K562 (cell line): ENCODE data around the gene ZFR2. TPM values are rescaled to one million over a fixed set of nuclear protein-coding genes. Genes with fewer than 3 reads are reported as not detected.
"Not testable (repeated sequence)": the region's sequence is repeated elsewhere in the genome, so short reads cannot be mapped to it uniquely, and the experiment has no call there.

Experiments
- ATAC-seq: fragments of 200-7000 bp; cut with Tn5 transposase; 3 replicates; pipeline ENCODE4 v1.9.1; 2020; ENCODE audit warnings: moderate library complexity
- BruUV-seq: library from RNA; stranded (reverse); fragments of 400-500 nt; replicated peaks from 2 replicates; lab custom pipeline; 2021; lab: Mats Ljungman, UMichigan
- CTCF ChIA-PET: fragments of 300-600 bp; formaldehyde crosslinking; extraction: SDS; loops from one replicate; lab custom pipeline; 2021; ENCODE audit warnings: low intra/inter-chr PET ratio; lab: Yijun Ruan, JAX
- POLR2A ChIA-PET: fragments of 300-600, 350-650 bp; sonication (Branson Sonifier 250); formaldehyde crosslinking; extraction: SDS; loops from one replicate; lab custom pipeline; 2021; ENCODE audit warnings: antibody characterized with exemption, inconsistent platforms; lab: Yijun Ruan, JAX
- DNase-seq, 4 experiments: peaks; one replicate each; pipeline versions ENCODE4 v3.0.0 to v3.0.0-alpha.2; 2011 to 2018; ENCODE audit warnings: low spot score in 3 of 4, mixed read lengths in 3 of 4; ENCODE audit errors: extremely low read depth in 1 of 4
- FAIRE-seq: peaks from 2 replicates; lab custom pipeline; 2011; peaks lifted over from hg19 to GRCh38; lab: Jason Lieb, UNC
- H2AFZ ChIP-seq: 2 replicates; pipeline ENCODE4 v1.6.0; 2011; ENCODE audit warnings: low read depth, low read length, control low read depth, inconsistent platforms
- H3K27ac ChIP-seq: fragments of 200-600 bp; 3 replicates; pipeline ENCODE4 v1.8.0; 2011; ENCODE audit warnings: low read depth, mild to moderate bottlenecking, control low read depth, inconsistent platforms, low read length, moderate library complexity, mixed read lengths; ENCODE audit errors: extremely low read depth
- H3K27me3 ChIP-seq, 2 experiments: fragments of 300-600 bp in 1 of 2; 2 replicates in 1 of 2; 3 replicates in 1 of 2; pipeline versions ENCODE4 v1.6.0 to v1.8.0; 2011; ENCODE audit warnings: inconsistent platforms in 2 of 2, low read length in 2 of 2, mild to moderate bottlenecking in 1 of 2, mixed read lengths in 1 of 2, moderate library complexity in 1 of 2; ENCODE audit not compliant: control insufficient read depth in 2 of 2, insufficient read depth in 2 of 2
- H3K36me3 ChIP-seq: fragments of 300-600 bp; 3 replicates; pipeline ENCODE4 v1.8.0; 2011; ENCODE audit warnings: mild to moderate bottlenecking, low read length, inconsistent platforms; ENCODE audit not compliant: control insufficient read depth, insufficient read depth
- H3K4me1 ChIP-seq, 2 experiments: fragments of 200-600 bp in 1 of 2; replicated peaks in 1 of 2; 2 replicates in 1 of 2; 3 replicates in 1 of 2; pipeline versions ENCODE4 v1.5.1 to v1.8.0; 2011; ENCODE audit warnings: inconsistent platforms in 2 of 2, low read length in 2 of 2, mild to moderate bottlenecking in 1 of 2, mixed read lengths in 1 of 2, moderate library complexity in 1 of 2; ENCODE audit not compliant: control insufficient read depth in 2 of 2, insufficient read depth in 2 of 2
- H3K4me2 ChIP-seq: 2 replicates; pipeline ENCODE4 v1.6.1; 2011; ENCODE audit warnings: low read length, control low read depth, inconsistent platforms, mixed read lengths; ENCODE audit not compliant: insufficient read depth
- H3K4me3 ChIP-seq: fragments of 200-600 bp; sonication (generic), shearing (Covaris generic); 2 replicates; pipeline ENCODE4 v1.5.1; 2016; ENCODE audit warnings: control low read depth, inconsistent platforms
- H3K79me2 ChIP-seq: fragments of 200-600 bp; 3 replicates; pipeline ENCODE4 v1.8.0; 2011; ENCODE audit warnings: low read length, inconsistent platforms; ENCODE audit not compliant: control insufficient read depth, insufficient read depth
- H3K9ac ChIP-seq, 2 experiments: 2 replicates each; pipeline versions ENCODE4 v1.6.0 to v1.6.1; 2011; ENCODE audit warnings: low read depth in 2 of 2, low read length in 2 of 2, control low read depth in 1 of 2, inconsistent platforms in 1 of 2, mild to moderate bottlenecking in 1 of 2, mixed read lengths in 1 of 2; ENCODE audit not compliant: insufficient read depth in 1 of 2
- H3K9me1 ChIP-seq: one replicate; pipeline ENCODE4 v1.6.0; 2011; ENCODE audit warnings: inconsistent platforms, mild to moderate bottlenecking, low read length, moderate library complexity; ENCODE audit not compliant: control insufficient read depth, insufficient read depth
- H3K9me3 ChIP-seq: replicated peaks from 2 replicates; pipeline ENCODE4 v1.5.1; 2011; ENCODE audit warnings: low read depth, low read length, inconsistent platforms; ENCODE audit not compliant: control insufficient read depth, insufficient read depth
- H4K20me1 ChIP-seq: replicated peaks from 2 replicates; pipeline ENCODE4 v1.6.1; 2011; ENCODE audit warnings: low read length, inconsistent platforms, mixed read lengths; ENCODE audit not compliant: control insufficient read depth, insufficient read depth
- ESRRB ChIP-seq: fragments of 250-450 bp; sonication (Bioruptor Pico); IDR thresholded peaks from 2 replicates; pipeline ENCODE4 v1.5.0; 2020; ENCODE audit warnings: mild to moderate bottlenecking, moderate library complexity, borderline replicate concordance
- HOXB6 ChIP-seq: fragments of 250-450 bp; sonication (Bioruptor Pico); IDR thresholded peaks from 2 replicates; pipeline ENCODE4 v1.5.1; 2022; ENCODE audit warnings: mild to moderate bottlenecking, borderline replicate concordance
- ILK ChIP-seq: fragments of 450-650 bp; IDR thresholded peaks from 2 replicates; pipeline ENCODE4 v1.6.1; 2016; ENCODE audit warnings: missing genetic modification characterization, low read depth, mild to moderate bottlenecking, missing compliant biosample characterization, moderate library complexity, borderline replicate concordance
- L3MBTL2 ChIP-seq: fragments of 450-650 bp; IDR thresholded peaks from 2 replicates; pipeline ENCODE4 v1.6.1; 2016; ENCODE audit warnings: mild to moderate bottlenecking, moderate library complexity
- PHB ChIP-seq: fragments of 250-450 bp; sonication (Bioruptor Pico); IDR thresholded peaks from 2 replicates; pipeline ENCODE4 v1.5.0; 2021
- RBM22 ChIP-seq: fragments of 200-400 bp; formaldehyde crosslinking; IDR thresholded peaks from 2 replicates; pipeline ENCODE4 v1.6.1; 2018; ENCODE audit warnings: low read length, low read depth; ENCODE audit not compliant: poor library complexity, severe bottlenecking
- RBM25 ChIP-seq: fragments of 200-400 bp; formaldehyde crosslinking; IDR thresholded peaks from 2 replicates; pipeline ENCODE4 v1.6.1; 2018; ENCODE audit warnings: low read length, low read depth, moderate library complexity; ENCODE audit not compliant: severe bottlenecking
- THRB ChIP-seq: fragments of 450-650 bp; formaldehyde crosslinking; conservative IDR thresholded peaks from 2 replicates; pipeline ENCODE4 v1.4.0; 2022; ENCODE audit warnings: mild to moderate bottlenecking, missing genetic modification characterization
- ZNF644 ChIP-seq: fragments of 200-800 bp; sonication (Bioruptor generic); IDR thresholded peaks from 2 replicates; pipeline ENCODE4 v1.6.1; 2016; ENCODE audit warnings: low read depth, missing genetic modification characterization, missing compliant biosample characterization
- WGBS: fragments of 100-300 bp; shearing (Covaris generic); methylation state at CpG from one replicate; pipeline ENCODE4 v1.1.6; 2016; ENCODE audit warnings: low coverage, mixed read lengths; ENCODE audit not compliant: insufficient coverage; ENCODE audit errors: missing lambda C conversion rate; 5-methylcytosine and 5-hydroxymethylcytosine counted together
- in situ Hi-C: fragments of 300-500 bp; cut with MboI; formaldehyde crosslinking; loops from 4 replicates; pipeline ENCODE4 v1.15.0; 2018; ENCODE audit warnings: inconsistent platforms, mixed read lengths
- intact Hi-C: fragments of 100-400 bp; cut with micrococcal nuclease; formaldehyde crosslinking; loops from 2 replicates; pipeline ENCODE4 v1.14.2; 2022
- polyA plus RNA-seq, 8 experiments: library from polyadenylated mRNA; depleted of rRNA in 4 of 8; stranded (reverse) in 5 of 8; unstranded in 3 of 8; fragments of >200 nt; fragmentation: Nextera tagmentation in 2 of 8; fragmentation: Illumina TruSeq in 1 of 8; extraction: Ambion mirVana in 2 of 8; extraction: Trizol in 1 of 8; gene quantifications; 2 replicates each; pipeline versions ENCODE4 v1.2.1 to v1.2.3, GENCODE V29; 2011 to 2014; ENCODE audit warnings: inconsistent platforms in 1 of 8, missing spikeins in 1 of 8
- total RNA-seq, 7 experiments: library from RNA; depleted of rRNA in 6 of 7; stranded (reverse); fragments of >200 nt in 6 of 7; fragmentation: Illumina TruSeq in 2 of 7; extraction: Trizol in 2 of 7; gene quantifications; 2 replicates each; pipeline versions ENCODE4 v1.2.1 to v1.2.3, GENCODE V29; 2011 to 2021; ENCODE audit warnings: low replicate concordance in 1 of 7
- TF ChIP-seq, protein P1 (sequence below): fragments of 250-450 bp; sonication (Bioruptor Pico); IDR thresholded peaks from 2 replicates; pipeline ENCODE4 v1.4.0; 2020; ENCODE audit warnings: mild to moderate bottlenecking, moderate library complexity

The ZFR2 gene
- total and polyA plus RNA-seq, 9 of the 15 experiments (the other 6 are each of a cell fraction or from before 2014, with no cell fraction given), result 0.03 to 0.59 (median 0.07) TPM; not detected in 6

DNA sequence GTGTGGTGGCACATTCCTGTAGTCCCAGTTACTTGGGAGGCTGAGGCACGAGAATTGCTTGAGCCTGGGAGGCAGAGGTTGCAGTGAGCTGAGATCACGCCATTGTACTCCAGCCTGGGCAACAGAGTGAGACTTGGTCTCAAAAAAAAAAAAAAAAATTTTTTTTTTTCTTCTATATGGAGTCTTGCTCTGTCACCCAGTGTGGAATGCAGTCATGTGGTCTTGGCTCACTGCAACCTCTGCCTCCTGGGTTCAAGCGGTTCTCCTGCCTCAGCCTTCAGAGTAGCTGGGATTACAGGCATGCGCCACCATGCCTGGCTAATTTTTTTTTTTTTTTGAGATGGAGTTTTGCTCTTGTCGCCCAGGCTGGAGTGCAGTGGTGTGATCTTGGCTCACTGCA is 103.1 kb downstream of the ZFR2 start:
- WGBS, result 93% methylated on average over 4 of the region's 5 CpGs
- peaks cover 7 to 44% of the 10 kb centered on the region in 2 experiments; a peak in 4 of 5 replicates for H3K4me1 ChIP-seq
- H3K4me3 ChIP-seq, H4K20me1 ChIP-seq, in situ Hi-C loops, H3K27ac ChIP-seq, ATAC-seq, BruUV-seq, DNase-seq, H3K9me1 ChIP-seq, H3K9me3 ChIP-seq, intact Hi-C loops, H2AFZ ChIP-seq, H3K4me2 ChIP-seq, H3K27me3 ChIP-seq, H3K9ac ChIP-seq, FAIRE-seq, CTCF ChIA-PET: not testable (repeated sequence)
- POLR2A ChIA-PET, result interaction anchor here (0.6 kb wide), 1 partner anchor 1502 kb away, joined by 3 read pairs; no protein-coding TSS in a partner anchor
- peaks cover 28% of the 10 kb centered on the region; the same call in 2 of the 3 replicates for H3K36me3 ChIP-seq
- peaks cover 13% of the 10 kb centered on the region for H3K79me2 ChIP-seq

DNA sequence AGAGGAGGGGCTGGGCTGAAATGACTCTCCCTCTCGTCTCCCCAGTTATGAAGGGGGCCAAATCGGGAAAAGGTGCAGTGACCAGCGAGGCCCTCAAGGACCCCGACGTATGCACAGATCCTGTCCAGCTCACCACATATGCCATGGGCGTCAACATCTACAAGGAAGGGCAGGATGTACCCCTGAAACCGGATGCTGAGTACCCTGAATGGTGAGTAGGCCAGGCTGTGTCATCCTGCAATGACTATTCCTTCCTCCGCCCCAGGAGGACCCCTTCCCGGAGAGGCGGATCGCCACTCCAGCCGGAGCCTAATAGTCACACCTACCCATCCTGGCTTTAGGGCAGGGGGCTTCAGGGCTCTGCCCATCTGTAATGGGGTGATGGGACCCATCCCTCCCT is 103.7 kb downstream of the ZFR2 start:
- Histone ChIP-seq H4K20me1 (no peaks in the 10 kb centered on the region), H3K9ac (peak overlapping the region in 1 of 2 experiments; percentile 69; a peak in 2 of 4 replicates), H3K36me3 (peaks cover 28% of the 10 kb centered on the region; the same call in 2 of the 3 replicates), H3K27ac (no peak overlapping the region), H3K27me3 (no peaks in the 10 kb centered on the region), H3K9me3 (no peaks in the 10 kb centered on the region), H3K9me1 (no peaks in the 10 kb centered on the region), H3K4me1 (peaks cover 8 to 43% of the 10 kb centered on the region in 2 experiments; a peak in 4 of 5 replicates), H3K4me3 (no peak overlapping the region), H3K79me2 (peaks cover 20% of the 10 kb centered on the region), H3K4me2 (no peak overlapping the region), H2AFZ (no peak overlapping the region)
- ATAC-seq (no peak), DNase-seq (no peak), FAIRE-seq (no peak)
- 95% methylated on average over 12 of the region's 12 CpGs for WGBS
- in situ Hi-C loops (no loop called here), intact Hi-C loops (no loop called here)
- no peak for TF ChIP-seq HOXB6 (CRISPR knock-in tag)
- no peak for TF ChIP-seq L3MBTL2
- TF ChIP-seq, protein P1, sequence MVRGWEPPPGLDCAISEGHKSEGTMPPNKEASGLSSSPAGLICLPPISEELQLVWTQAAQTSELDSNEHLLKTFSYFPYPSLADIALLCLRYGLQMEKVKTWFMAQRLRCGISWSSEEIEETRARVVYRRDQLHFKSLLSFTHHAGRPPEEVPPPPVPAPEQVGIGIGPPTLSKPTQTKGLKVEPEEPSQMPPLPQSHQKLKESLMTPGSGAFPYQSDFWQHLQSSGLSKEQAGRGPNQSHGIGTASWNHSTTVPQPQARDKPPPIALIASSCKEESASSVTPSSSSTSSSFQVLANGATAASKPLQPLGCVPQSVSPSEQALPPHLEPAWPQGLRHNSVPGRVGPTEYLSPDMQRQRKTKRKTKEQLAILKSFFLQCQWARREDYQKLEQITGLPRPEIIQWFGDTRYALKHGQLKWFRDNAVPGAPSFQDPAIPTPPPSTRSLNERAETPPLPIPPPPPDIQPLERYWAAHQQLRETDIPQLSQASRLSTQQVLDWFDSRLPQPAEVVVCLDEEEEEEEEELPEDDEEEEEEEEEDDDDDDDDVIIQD (CRISPR knock-in tag), result no peak
- no peak for TF ChIP-seq ESRRB (CRISPR knock-in tag)
- TF ChIP-seq ILK (tag), result no peak
- TF ChIP-seq PHB (CRISPR knock-in tag), result no peak
- no peak for TF ChIP-seq ZNF644 (tag)
- no peak for TF ChIP-seq RBM25
- no peak for TF ChIP-seq THRB
- TF ChIP-seq RBM22, result no peak
- ChIA-PET CTCF (no interaction called here), POLR2A (interaction anchor here (4.0 kb wide), 1 partner anchor 8 kb away, joined by 48 read pairs; the partner anchor contains the start of gene RAX2)
- BruUV-seq, result no TSS peak
